ACHN (cell line): Measurements from ENCODE around the gene PBRM1.

ENCODE experiments used
- DNase-seq: peaks from one replicate; pipeline ENCODE4 v3.0.0-alpha.2; 2015
- in situ Hi-C: cut with HindIII; loops from 2 replicates; pipeline ENCODE4 v1.10.0; 2017; ENCODE audit warnings: low sequenced_read_pairs, low pct_ligation_motif_present, low pct_unique_long_range_greater_than_20kb

PBRM1 gene

GRCh38 chr3:52614689-52615088, 71.0 kb downstream of the PBRM1 start:
- in situ Hi-C loops: no loop called here
- DNase-seq: no peak

- in situ Hi-C loops: no loop called here
- no peak for DNase-seq
Observed at GRCh38 chr3:52609316-52609815, 76.3 kb downstream of the PBRM1 start.

DNA sequence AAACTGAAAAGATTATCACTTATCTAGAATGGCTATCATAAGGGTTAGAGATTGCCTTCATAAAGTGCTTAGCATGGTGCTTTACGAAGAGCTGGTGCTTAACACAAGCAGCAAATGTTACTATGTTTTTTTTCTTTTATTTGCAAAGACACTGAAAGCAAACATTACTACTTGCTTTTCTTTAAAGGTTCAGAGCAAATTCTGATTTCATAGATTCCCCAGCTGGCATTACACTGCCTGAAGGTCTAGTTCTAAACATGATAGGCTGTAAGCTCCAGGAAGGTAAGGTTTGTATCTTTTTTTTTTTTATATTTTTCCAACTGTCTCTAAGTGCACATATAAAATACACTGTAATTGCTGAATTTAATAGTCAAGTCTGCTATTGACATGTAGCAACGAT, 77.4 kb downstream of the PBRM1 start:
- DNase-seq: no peak
- in situ Hi-C loops: no loop called here

GRCh38 chr3:52606373-52607085, 79.2 kb downstream of the PBRM1 start:
- peak; percentile 38 for DNase-seq

DNA sequence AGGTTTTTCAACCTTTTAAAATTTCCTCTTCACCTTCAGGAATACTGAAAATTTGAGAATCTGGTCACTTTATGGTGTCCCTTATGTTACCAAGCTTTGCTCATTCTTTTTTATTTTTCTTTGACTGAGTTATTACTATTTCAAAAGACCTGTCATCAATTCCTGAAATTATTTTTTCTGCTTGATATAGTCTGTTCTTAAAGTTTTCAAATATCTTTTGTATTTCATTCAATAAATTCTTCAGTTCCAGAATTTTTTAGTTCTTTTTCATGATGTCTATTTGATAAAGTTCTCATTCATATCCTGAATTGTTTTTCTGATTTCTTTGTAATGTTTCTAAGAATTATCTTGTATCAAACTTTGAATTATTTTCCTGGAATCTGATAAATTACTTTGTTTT, 85.5 kb downstream of the PBRM1 start:
- DNase-seq: no peak
- in situ Hi-C loops: no loop called here

More at GRCh38 chr3:52606373-52607085, 79.2 kb downstream of the PBRM1 start:
- in situ Hi-C loops: no loop called here

- in situ Hi-C loops: no loop called here
- DNase-seq: no peak
Observed at GRCh38 chr3:52596658-52597265, 89.0 kb downstream of the PBRM1 start.

- in situ Hi-C loops: no loop called here
Observed at GRCh38 chr3:52593103-52593502, 92.6 kb downstream of the PBRM1 start.

DNA sequence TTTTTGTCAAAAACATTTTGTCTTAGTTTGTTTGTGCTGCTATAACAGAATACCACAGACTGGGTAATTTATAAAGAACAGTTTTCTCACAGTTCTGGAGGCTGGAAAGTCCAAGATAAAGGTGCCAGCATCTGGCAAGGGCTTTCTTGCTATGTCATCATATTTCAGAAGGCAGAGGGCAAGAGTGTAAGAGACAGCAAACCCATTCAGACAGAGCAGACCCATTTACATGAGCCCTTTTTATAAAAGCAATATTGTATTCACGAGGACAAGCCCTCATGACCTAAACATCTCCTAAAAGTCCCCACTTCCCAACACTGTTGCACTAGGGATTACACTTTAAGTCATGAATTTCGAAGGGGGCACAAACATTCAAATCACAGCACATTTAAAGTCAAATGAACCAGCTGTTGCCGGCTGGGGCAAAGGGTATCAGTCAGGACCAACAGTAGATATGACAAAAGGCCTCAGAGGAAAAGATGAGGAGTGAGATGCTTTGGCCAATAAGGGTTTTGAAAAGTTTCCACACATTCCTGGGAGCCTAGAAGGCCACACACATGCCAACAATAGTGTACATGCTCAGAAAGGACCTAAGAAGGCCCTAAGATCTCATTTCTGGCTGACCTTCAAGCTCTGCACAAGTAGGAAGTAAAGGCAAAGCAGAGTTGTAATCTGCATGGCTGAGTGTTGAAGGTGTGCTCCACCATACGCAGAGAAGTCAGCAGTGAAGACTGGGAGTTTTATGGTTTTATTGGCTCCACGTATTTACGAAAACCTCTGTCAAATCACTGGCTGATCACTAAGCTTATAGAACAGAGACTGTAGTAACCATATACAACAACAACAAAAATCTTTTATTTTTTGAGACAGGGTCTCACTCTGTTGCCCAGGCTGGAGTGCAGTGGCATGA, 111.4 kb downstream of the PBRM1 start:
- DNase-seq: no peak
- in situ Hi-C loops: no loop called here

More at GRCh38 chr3:52593103-52593502, 92.6 kb downstream of the PBRM1 start:
- no peak for DNase-seq

DNA sequence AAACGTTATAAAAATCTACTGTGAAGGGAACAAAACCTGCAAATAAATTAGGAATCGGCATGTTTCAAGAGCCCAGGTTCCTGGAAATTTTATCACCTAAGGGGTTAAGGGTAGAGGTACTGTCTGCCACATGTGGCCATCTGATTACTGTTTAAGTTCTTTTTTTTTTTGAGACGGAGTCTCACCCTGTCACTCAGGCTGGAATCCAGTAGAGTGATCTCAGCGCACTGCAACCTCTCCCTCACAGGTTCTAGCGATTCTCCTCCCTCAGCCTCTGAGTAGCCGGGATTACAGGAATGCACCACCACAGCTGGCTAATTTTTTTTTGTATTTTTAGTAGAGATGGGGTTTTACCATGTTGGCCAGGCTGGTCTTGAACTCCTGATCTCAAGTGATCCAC, 113.5 kb downstream of the PBRM1 start:
- no peak for DNase-seq
- in situ Hi-C loops: no loop called here

GRCh38 chr3:52570076-52570475, 115.6 kb downstream of the PBRM1 start:
- in situ Hi-C loops: no loop called here

DNA sequence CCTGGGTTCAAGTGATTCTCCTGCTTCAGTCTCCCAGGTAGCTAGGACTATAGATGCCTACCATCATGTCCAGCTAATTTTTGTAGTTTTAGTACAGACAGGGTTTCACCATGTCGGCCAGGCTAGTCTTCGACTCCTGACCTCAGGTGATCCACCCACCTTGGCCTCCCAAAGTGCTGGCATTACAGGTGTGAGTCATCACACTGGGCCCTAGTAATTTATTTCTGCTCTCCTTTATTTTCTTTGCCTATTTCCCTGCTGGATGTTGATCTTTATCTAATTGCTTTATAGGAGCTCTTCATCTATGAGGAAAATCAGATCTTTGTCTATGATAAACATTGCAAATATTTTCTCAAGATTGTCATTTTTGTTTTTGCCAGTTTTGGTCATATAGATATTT, 117.6 kb downstream of the PBRM1 start:
- in situ Hi-C loops: no loop called here
- DNase-seq: no peak

More at GRCh38 chr3:52570076-52570475, 115.6 kb downstream of the PBRM1 start:
- DNase-seq: no peak

DNA sequence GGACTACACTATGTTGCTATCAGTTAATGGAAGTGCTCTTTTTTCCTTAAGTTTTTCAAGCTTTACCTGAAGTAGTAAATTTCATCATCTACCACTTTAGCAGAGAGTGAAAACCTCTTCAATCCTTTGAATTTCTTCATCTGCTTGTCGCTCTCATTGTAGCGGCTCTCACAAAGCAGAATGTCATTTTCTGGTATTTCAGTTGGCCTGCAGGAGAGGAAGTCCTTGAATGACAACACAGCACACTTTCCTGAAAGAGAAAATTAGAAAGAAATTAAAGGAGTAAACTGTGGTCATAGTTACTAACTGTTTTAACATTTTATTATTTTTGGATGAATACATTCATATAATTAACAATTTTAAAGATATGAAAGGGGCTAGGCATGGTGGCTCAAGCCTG, 121.7 kb downstream of the PBRM1 start:
- in situ Hi-C loops: no loop called here
- no peak for DNase-seq

DNA sequence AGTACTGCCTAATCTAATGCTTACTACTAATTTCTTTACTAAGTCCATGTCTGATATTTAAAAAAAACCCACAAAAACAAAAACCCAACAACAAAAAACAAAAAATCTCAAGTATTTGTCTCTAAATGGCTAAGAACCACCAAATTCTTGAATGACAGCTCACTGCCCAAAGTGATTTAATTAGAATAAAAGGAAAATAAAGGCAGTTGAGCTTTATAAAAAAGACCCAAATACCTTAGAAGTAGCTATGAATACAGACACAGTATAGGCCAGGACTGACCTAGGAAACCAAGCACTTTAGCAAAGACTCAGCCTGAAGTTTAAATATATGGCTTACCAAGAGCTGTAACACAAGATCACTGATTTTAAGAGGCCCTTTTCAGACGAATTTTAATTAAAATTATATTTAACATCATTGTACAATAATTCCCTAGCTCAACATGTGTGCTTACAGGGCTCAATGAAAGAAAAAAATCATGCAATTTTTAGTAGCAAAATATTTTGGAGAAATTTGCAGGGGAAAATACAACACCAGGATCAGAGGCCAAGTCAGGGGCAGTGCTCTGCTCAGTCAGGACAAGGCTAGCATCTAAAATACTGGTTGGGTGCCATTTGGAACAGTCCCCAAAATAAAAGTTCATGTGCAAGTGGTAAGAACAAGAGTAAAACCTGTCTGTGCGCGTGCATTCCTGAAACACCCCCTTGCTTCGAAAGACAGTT, 124.5 kb downstream of the PBRM1 start:
- in situ Hi-C loops: no loop called here
- DNase-seq: no peak

- no peak for DNase-seq
- in situ Hi-C loops: no loop called here
Observed at GRCh38 chr3:52558436-52558835, 127.3 kb downstream of the PBRM1 start.

DNA sequence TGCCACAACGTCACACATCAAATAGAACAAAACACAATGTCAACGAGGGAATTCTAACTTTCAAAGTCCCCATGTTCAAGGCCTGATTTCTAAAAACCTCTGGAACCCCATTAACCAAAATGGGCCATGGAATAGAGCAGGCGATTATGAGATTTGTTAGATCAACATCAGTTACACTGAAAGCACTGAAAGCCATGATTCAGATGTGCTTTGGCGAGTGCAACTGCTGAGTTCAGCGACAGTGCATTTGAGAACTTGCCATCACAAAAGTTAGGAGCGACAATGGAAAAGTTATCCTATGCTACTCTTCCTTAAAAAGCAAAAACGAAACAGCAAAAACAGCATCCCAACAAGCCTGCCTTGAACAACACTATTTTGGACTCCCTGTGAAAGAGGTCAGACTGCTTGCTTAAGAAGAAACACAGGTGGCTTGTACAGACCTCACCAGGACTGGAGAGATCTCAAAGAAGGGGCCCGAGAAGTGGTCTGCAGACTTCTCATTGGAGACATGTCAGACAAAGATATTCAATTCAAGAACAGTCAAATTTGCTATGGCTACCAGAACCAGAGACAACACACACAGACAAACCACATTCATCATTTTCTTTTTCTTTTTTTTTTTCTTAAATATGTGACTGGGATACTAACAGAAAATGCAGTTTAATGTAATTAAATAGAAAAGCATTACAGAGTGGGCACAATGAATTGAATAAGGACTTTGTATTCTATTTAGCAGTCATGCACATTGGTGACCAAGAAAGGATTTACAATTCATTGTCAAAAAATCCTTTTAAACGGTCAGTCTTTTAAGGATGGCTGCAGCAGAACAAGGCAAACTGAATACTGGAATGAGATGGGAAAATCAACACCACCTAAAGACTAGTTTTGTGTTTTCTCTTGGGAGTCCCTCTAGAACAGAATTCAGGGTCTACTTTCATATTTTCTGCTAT, 128.4 kb downstream of the PBRM1 start:
- in situ Hi-C loops: no loop called here
- no peak for DNase-seq

GRCh38 chr3:52555056-52555455, 130.7 kb downstream of the PBRM1 start:
- in situ Hi-C loops: no loop called here

DNA sequence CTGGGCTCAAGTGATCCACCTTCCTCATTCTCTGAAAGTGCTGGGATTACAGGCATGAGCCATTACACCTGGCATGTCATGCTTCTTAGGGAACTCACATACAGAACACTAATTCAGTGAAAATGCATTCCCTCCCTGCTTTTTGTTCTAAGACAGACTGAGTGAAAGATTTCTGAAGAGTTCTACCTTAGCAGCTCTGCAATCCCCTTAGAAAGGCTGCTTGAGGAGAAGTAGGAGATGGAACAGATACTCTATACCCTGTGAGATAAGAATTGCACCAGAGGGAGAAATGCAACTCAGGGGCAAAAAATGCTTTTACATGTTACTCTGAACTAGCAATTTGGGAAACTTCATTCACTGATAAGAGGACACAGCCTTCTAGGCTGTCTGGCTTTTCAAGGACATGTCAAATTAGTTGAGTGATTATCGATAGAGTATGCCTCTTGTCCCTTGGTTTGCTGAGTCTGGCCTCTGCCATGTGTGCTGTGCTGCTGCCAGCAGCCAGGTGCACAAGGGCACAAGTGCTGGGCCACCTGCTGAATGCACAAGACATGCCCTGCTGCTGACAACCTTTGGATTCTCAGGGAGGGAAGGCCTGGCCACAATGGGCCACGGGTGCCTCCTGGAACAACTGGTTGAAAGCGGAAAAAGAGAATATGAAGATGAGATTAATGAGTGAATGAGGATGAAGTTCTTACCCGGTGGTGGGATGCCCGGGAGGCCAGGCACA, 131.5 kb downstream of the PBRM1 start:
- no peak for DNase-seq
- in situ Hi-C loops: no loop called here

More at GRCh38 chr3:52555056-52555455, 130.7 kb downstream of the PBRM1 start:
- no peak for DNase-seq
